ENCODE results near the gene MIX23. TPM values are rescaled to one million over a fixed set of nuclear protein-coding genes. Genes with fewer than 3 reads are reported as not detected.

Gene MIX23
- total RNA-seq, 2 experiments from 2014 or later: 183 to 197 TPM

- ChIA-PET POLR2A (no interaction called here), CTCF (interaction anchor here (0.9 to 1.5 kb wide), 2 partner anchors 13 to 70 kb away, joined by 3 to 4 read pairs; partner anchors contain the start of gene FAM162A)
Measured at GRCh38 chr3:122314228-122314876, 68.7 kb downstream of the MIX23 start.

DNA sequence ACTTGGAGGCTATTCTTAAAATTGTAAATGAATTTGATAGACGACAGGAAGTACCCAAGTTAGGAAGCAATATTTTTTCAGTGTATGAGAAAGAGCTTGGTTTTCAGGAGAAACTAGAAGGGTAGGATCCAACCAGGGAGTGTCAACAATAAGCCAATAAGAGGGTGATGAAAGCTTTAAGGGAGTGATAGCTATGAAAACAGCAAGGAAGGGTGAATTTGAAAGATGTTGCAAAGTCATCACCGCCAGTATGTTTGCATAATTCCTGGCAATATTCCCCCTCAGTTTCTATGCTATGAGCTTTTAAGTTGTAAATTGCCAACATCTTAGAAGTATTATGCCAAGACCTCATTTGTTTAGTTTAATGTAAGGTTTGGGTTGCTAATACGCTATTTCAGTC lies 69.8 kb downstream of the MIX23 start:
- POLR2A ChIA-PET: no interaction called here
- CTCF ChIA-PET: interaction anchor here (0.9 to 1.5 kb wide), 2 partner anchors 12 to 71 kb away, joined by 3 to 4 read pairs; partner anchors contain the start of gene FAM162A

DNA sequence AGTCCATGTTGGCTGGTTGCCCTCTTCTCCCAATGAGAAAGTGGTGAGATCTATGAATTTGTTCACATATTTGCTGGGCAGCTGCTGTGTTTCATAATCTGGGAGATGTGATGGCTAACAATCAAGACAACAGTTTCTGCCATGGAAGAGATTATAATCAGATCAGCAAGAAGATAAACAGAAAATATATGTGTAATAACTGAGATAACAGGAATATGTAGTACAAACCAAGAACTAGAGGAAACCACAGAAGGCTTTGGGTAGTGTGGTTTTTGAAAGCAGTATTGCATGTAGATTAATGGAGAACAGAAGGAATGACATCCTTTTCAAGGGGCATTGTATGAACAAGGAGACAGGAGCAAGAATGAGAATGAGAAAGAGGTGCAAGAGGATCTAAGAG lies 70.2 kb downstream of the MIX23 start:
- ChIA-PET CTCF (no interaction called here), POLR2A (no interaction called here)

DNA sequence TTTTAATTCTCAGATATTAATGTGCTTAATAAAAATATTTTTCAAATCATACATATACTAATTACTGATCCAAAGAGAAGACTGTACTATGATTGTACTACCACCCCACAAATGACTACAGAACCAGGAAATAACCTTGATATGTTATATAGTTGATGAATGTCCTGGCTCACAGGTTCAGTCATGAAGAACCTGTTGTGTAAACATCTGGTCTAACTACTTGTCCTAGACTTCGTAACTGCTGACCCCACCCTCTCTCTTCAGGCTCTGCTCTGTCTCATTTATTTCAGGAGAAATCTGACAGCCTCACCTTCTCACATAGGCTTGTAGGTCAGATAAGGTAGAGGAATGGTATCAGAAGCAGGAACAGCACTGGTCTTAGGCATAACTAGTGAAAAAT lies 72.7 kb downstream of the MIX23 start:
- ChIA-PET POLR2A (no interaction called here), CTCF (interaction anchor here (0.7 kb wide), 1 partner anchor 285 kb away, joined by 3 read pairs; no protein-coding TSS in a partner anchor)

Other genes with a start within 250 kb of the MIX23 start
- not detected for gene CASR, start 199.6 kb downstream of the MIX23 start, total RNA-seq
- gene CSTA, start 58.0 kb downstream of the MIX23 start, total RNA-seq: not detected
- 100 to 1,000 TPM; 106 to 109 TPM for gene FAM162A, start 951 bp upstream of the MIX23 start, total RNA-seq
- 1 to 10 TPM; 3.4 to 3.5 TPM for gene WDR5B, start 32.8 kb upstream of the MIX23 start, total RNA-seq
- gene KPNA1, start 131.7 kb upstream of the MIX23 start, total RNA-seq: 10 to 100 TPM; 52.9 to 54.3 TPM
- 10 to 100 TPM; 11.4 to 11.5 TPM for gene PARP9, start 181.1 kb upstream of the MIX23 start, total RNA-seq
- gene DTX3L, start 181.1 kb upstream of the MIX23 start, total RNA-seq: 10 to 100 TPM; 19.1 to 21.1 TPM
- gene PARP15, start 194.4 kb upstream of the MIX23 start, total RNA-seq: 10 to 100 TPM; 10.3 to 11.3 TPM

All from activated CD8-positive, alpha-beta memory T cell treated with anti-CD3 and anti-CD28 coated beads for 36 hours (primary cell).